GM12873 (cell line): ENCODE data around the gene PBX4.

Source experiments
- CTCF ChIP-seq: IDR thresholded peaks from 2 replicates; pipeline ENCODE4 v1.5.1; 2012; ENCODE audit warnings: low read depth, mild to moderate bottlenecking, moderate library complexity, low read length, control low read depth; ENCODE audit not compliant: insufficient read depth; ENCODE audit errors: missing control alignments

PBX4 gene

GRCh38 chr19:19636573-19637185 lies 18.2 kb upstream of the PBX4 start:
- TF ChIP-seq CTCF: no peak

- TF ChIP-seq CTCF: no peak
Observed at GRCh38 chr19:19635313-19635702, 16.8 kb upstream of the PBX4 start.

GRCh38 chr19:19634516-19635312 lies 16.2 kb upstream of the PBX4 start:
- TF ChIP-seq CTCF: no peak

GRCh38 chr19:19633711-19634515 lies 15.4 kb upstream of the PBX4 start:
- TF ChIP-seq CTCF: no peak

- no peak for TF ChIP-seq CTCF
Observed at GRCh38 chr19:19632661-19633060, 14.2 kb upstream of the PBX4 start.

- TF ChIP-seq CTCF: no peak
Observed at GRCh38 chr19:19631346-19631745, 12.9 kb upstream of the PBX4 start.

GRCh38 chr19:19630426-19630825 lies 11.9 kb upstream of the PBX4 start:
- no peak for TF ChIP-seq CTCF
